ENCODE measurements around the gene OSBP2.

- no peak for TF ChIP-seq EP300 (IDR thresholded peaks at IDR 0.05)
- no peak for TF ChIP-seq CTCF (IDR thresholded peaks at IDR 0.05)
These were observed 246.2 kb downstream of the OSBP2 start for GRCh38 chr22:30940685-30941362.

All from tibial nerve (tissue), 4 donors.